HCT116 (cell line): Measurements from ENCODE around the gene AATF. TPM values are rescaled to one million over a fixed set of nuclear protein-coding genes. Genes with fewer than 3 reads are reported as not detected.
A peak's percentile ranks its signal among the peaks of the same experiment; 100 is the strongest.

Experiments used
- ATAC-seq: fragments of 200-7000 bp; cut with Tn5 transposase; 2 replicates; pipeline ENCODE4 v1.9.1; 2020; ENCODE audit warnings: mild to moderate bottlenecking, moderate library complexity
- BruUV-seq: library from RNA; stranded (reverse); fragments of 400-500 nt; replicated peaks from 2 replicates; lab custom pipeline; 2021; lab: Mats Ljungman, UMichigan
- CTCF ChIA-PET: fragments of 300-600 bp; sonication (Branson Sonifier 250); formaldehyde crosslinking; loops from one replicate; lab custom pipeline; 2021; ENCODE audit warnings: antibody characterized with exemption; lab: Charles Lee
- POLR2A ChIA-PET: fragments of 300-600, 350-600 bp; sonication (Branson Sonifier 250); formaldehyde crosslinking; loops from one replicate; lab custom pipeline; 2021; ENCODE audit warnings: antibody characterized with exemption; lab: Charles Lee
- RAD21 ChIA-PET, 2 experiments: fragments of 300-600 bp; sonication (Branson Sonifier 250); formaldehyde crosslinking; loops; one replicate each; lab custom pipeline; 2023; ENCODE audit warnings: low total read pairs in 2 of 2; ENCODE audit not compliant: uncharacterized antibody in 2 of 2, unreplicated experiment in 2 of 2, low non-redundant PET in 1 of 2; lab: Charles Lee
- DNase-seq: peaks from one replicate; pipeline ENCODE4 v3.0.0-alpha.2; 2010; ENCODE audit warnings: low read depth, low spot score
- H2AFZ ChIP-seq: fragments of 200-600 bp; shearing (Covaris generic), sonication (generic); 2 replicates; pipeline ENCODE4 v1.6.1; 2017; ENCODE audit warnings: low read depth, mixed run types, mixed read lengths, antibody characterized with exemption, low read length; ENCODE audit not compliant: poor library complexity, severe bottlenecking
- H3K27ac ChIP-seq: 2 replicates; pipeline ENCODE4 v1.5.1; 2012; ENCODE audit warnings: low read depth, low read length
- H3K27me3 ChIP-seq: fragments of 200-600 bp; sonication (generic); 2 replicates; pipeline ENCODE4 v1.6.1; 2016; ENCODE audit warnings: mixed run types, low read length, mixed read lengths; ENCODE audit not compliant: insufficient read depth
- H3K36me3 ChIP-seq, 2 experiments: fragments of 200-500 bp in 1 of 2; fragments of 200-600 bp in 1 of 2; sonication (Bioruptor generic) in 1 of 2; sonication (generic) in 1 of 2; 2 replicates each; pipeline versions ENCODE4 v1.5.1 to v1.6.1; 2014 to 2016; ENCODE audit warnings: low read length in 2 of 2, inconsistent platforms in 1 of 2, mixed read lengths in 1 of 2, mixed run types in 1 of 2; ENCODE audit not compliant: insufficient read depth in 2 of 2, control insufficient read depth in 1 of 2
- H3K4me1 ChIP-seq, 2 experiments: fragments of 200-600 bp in 1 of 2; sonication (generic) in 1 of 2; 2 replicates each; pipeline versions ENCODE4 v1.5.1 to v1.6.1; 2012 to 2017; ENCODE audit warnings: low read length in 2 of 2, inconsistent platforms in 1 of 2, mild to moderate bottlenecking in 1 of 2, mixed read lengths in 1 of 2, mixed run types in 1 of 2, moderate library complexity in 1 of 2; ENCODE audit not compliant: insufficient read depth in 2 of 2, control insufficient read depth in 1 of 2
- H3K4me2 ChIP-seq: fragments of 200-600 bp; sonication (generic); 2 replicates; pipeline ENCODE4 v1.6.1; 2017; ENCODE audit warnings: mixed run types, low read length, mixed read lengths
- H3K4me3 ChIP-seq, 2 experiments: fragments of 200-600 bp in 1 of 2; sonication (generic) in 1 of 2; replicated peaks in 1 of 2; 2 replicates each; pipeline ENCODE4 v1.5.1; 2011 to 2016; ENCODE audit warnings: low read length in 2 of 2, control low read depth in 1 of 2, low read depth in 1 of 2, mild to moderate bottlenecking in 1 of 2, mixed read lengths in 1 of 2, mixed run types in 1 of 2
- H3K79me2 ChIP-seq: fragments of 200-600 bp; sonication (generic); 2 replicates; pipeline ENCODE4 v1.6.1; 2017; ENCODE audit warnings: mild to moderate bottlenecking, mixed run types, low read length, moderate library complexity, mixed read lengths; ENCODE audit not compliant: insufficient read depth
- H3K9ac ChIP-seq: fragments of 200-600 bp; sonication (generic); 2 replicates; pipeline ENCODE4 v1.6.1; 2016; ENCODE audit warnings: low read length, mixed read lengths
- H3K9me2 ChIP-seq: fragments of 200-600 bp; sonication (generic), shearing (Covaris generic); 2 replicates; pipeline ENCODE4 v1.6.1; 2017; ENCODE audit warnings: mixed run types, mild to moderate bottlenecking, moderate library complexity; ENCODE audit not compliant: insufficient read depth
- H3K9me3 ChIP-seq, 2 experiments: fragments of 200-500 bp in 1 of 2; fragments of 200-600 bp in 1 of 2; sonication (Bioruptor generic) in 1 of 2; sonication (generic) in 1 of 2; 2 replicates each; pipeline ENCODE4 v1.6.1; 2014 to 2017; ENCODE audit warnings: low read length in 2 of 2, mixed read lengths in 2 of 2, inconsistent platforms in 1 of 2, low read depth in 1 of 2, mild to moderate bottlenecking in 1 of 2, mixed run types in 1 of 2, moderate library complexity in 1 of 2; ENCODE audit not compliant: control insufficient read depth in 1 of 2, insufficient read depth in 1 of 2
- H4K20me1 ChIP-seq: fragments of 200-600 bp; sonication (generic), shearing (Covaris generic); 2 replicates; pipeline ENCODE4 v1.6.1; 2017; ENCODE audit warnings: mixed run types, mild to moderate bottlenecking, moderate library complexity; ENCODE audit not compliant: insufficient read depth
- RAD21 ChIP-seq: IDR thresholded peaks from 2 replicates; pipeline ENCODE4 v1.6.1; 2012; ENCODE audit warnings: low read depth, mild to moderate bottlenecking
- ZNF274 ChIP-seq: fragments of 200-500 bp; sonication (Bioruptor generic); IDR thresholded peaks from 2 replicates; pipeline ENCODE4 v1.6.1; 2014; ENCODE audit warnings: mild to moderate bottlenecking, low read depth, low read length, inconsistent platforms
- intact Hi-C: fragments of 100-400 bp; cut with micrococcal nuclease; formaldehyde crosslinking; loops from 2 replicates; pipeline ENCODE4 v1.10.0; 2022
- total RNA-seq: library from RNA; stranded (reverse); gene quantifications from one replicate; pipeline ENCODE4 v1.2.1, GENCODE V29; 2021; ENCODE audit not compliant: unreplicated experiment
- TF ChIP-seq, protein P1 (sequence below): IDR thresholded peaks from 2 replicates; pipeline ENCODE4 v1.6.1; 2011; ENCODE audit warnings: mild to moderate bottlenecking, low read length, moderate library complexity; ENCODE audit not compliant: insufficient replicate concordance; ENCODE audit errors: extremely low read depth

Gene AATF
- total RNA-seq, 1 experiment from 2014 or later = 105 TPM

DNA sequence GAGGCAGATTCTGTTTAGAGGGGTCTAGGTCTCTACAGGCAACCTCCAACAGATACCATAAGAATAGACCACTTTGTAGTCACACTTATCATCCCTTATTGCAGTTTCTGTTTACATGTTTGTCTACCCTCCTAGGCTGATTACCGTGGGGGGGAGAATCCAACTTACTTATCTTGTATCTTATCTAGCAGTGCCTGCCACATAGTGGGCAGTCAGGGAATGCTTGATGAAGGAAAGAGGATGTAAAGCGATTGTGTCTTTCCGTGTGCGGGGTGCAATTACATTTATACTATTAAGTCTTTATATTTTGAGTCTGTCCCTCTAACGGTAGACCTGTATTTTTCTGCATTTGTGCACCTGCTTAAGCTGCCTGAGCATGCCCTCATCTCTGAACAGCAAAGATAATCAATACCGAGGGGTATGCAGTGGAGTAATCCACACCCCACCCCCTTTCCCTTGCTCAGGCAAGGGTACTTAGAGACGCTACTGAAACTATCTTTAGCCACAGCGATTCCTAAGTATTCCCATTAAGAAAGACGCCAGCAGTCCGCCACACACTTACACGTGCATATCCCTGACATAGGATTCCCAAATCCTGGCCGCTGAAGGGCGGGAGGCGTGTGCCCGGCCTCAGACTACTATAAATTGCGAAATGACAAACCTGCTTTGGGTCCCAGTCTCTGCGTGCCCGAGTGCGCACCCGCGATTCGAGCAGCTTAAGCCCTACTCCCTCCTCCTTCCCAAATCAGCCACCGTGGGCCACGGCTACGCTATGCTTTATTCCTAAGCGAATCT, 635 bp upstream of the AATF start (continued):
- TF ChIP-seq, protein P1, sequence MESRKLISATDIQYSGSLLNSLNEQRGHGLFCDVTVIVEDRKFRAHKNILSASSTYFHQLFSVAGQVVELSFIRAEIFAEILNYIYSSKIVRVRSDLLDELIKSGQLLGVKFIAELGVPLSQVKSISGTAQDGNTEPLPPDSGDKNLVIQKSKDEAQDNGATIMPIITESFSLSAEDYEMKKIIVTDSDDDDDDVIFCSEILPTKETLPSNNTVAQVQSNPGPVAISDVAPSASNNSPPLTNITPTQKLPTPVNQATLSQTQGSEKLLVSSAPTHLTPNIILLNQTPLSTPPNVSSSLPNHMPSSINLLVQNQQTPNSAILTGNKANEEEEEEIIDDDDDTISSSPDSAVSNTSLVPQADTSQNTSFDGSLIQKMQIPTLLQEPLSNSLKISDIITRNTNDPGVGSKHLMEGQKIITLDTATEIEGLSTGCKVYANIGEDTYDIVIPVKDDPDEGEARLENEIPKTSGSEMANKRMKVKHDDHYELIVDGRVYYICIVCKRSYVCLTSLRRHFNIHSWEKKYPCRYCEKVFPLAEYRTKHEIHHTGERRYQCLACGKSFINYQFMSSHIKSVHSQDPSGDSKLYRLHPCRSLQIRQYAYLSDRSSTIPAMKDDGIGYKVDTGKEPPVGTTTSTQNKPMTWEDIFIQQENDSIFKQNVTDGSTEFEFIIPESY = no peak

DNA sequence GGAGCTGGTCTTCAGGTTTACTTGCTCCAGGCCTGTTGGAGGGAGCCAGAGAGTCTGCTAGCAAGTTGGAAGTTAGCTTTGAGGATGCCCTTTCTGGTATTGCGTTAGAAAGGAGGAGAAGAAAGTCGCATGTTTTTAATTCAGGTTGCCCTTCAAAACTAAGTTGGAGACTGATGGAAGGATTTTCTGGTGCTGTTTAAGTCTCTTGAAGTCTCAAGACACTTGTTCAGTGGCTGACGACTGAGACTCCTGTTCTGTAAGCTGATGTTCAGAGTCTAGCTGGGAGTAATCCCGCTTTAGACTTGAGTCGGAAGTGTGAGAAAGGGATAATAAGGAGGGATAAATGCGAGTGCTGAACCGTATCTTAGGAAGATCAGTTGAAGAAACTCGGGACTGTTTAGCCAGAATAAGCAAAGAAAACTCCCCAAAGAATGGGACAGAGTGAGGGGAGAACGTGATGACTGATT, 740 bp downstream of the AATF start:
- Histone ChIP-seq H3K4me2 (peak overlapping the region; percentile 85), H3K27ac (peak overlapping the region; percentile 91), H3K4me3 (peak overlapping the region; percentile 81), H2AFZ (no peak overlapping the region), H3K79me2 (peaks cover 57% of the 10 kb centered on the region), H3K4me1 (peaks cover 3 to 22% of the 10 kb centered on the region in 2 experiments; a peak in 3 of 4 replicates), H4K20me1 (no peaks in the 10 kb centered on the region), H3K27me3 (no peaks in the 10 kb centered on the region), H3K36me3 (peaks cover 32 to 44% of the 10 kb centered on the region in 2 experiments), H3K9ac (peak overlapping the region; percentile 96), H3K9me2 (no peaks in the 10 kb centered on the region), H3K9me3 (no peaks in the 10 kb centered on the region)
- DNase-seq (no peak), ATAC-seq (no peak)
- BruUV-seq = TSS peak; percentile 40
- 0 out of 2 replicates have a peak, but pooled peaks have one; percentile 8 for TF ChIP-seq RAD21
- no peak for TF ChIP-seq ZNF274
- RAD21 ChIA-PET = no interaction called here
- CTCF ChIA-PET = no interaction called here
- POLR2A ChIA-PET = interaction anchor here (1.3 to 1.4 kb wide), 2 partner anchors 28 to 30 kb away, joined by 3 to 5 read pairs; no protein-coding TSS in a partner anchor
- intact Hi-C loops = loop anchor here (2.0 kb wide), 1 partner anchor 29 kb away; no protein-coding TSS in a partner anchor
